HCT116 (cell line): ENCODE measurements around the gene AMOTL1. TPM values are rescaled to one million over a fixed set of nuclear protein-coding genes. Genes with fewer than 3 reads are reported as not detected.

Experiments
- ATAC-seq: fragments of 200-7000 bp; cut with Tn5 transposase; 2 replicates; pipeline ENCODE4 v1.9.1; 2020; ENCODE audit warnings: mild to moderate bottlenecking, moderate library complexity
- BruUV-seq: library from RNA; stranded (reverse); fragments of 400-500 nt; replicated peaks from 2 replicates; lab custom pipeline; 2021; lab: Mats Ljungman, UMichigan
- CTCF ChIA-PET: fragments of 300-600 bp; sonication (Branson Sonifier 250); formaldehyde crosslinking; loops from one replicate; lab custom pipeline; 2021; ENCODE audit warnings: antibody characterized with exemption; lab: Charles Lee
- POLR2A ChIA-PET: fragments of 300-600, 350-600 bp; sonication (Branson Sonifier 250); formaldehyde crosslinking; loops from one replicate; lab custom pipeline; 2021; ENCODE audit warnings: antibody characterized with exemption; lab: Charles Lee
- RAD21 ChIA-PET, 2 experiments: fragments of 300-600 bp; sonication (Branson Sonifier 250); formaldehyde crosslinking; loops; one replicate each; lab custom pipeline; 2023; ENCODE audit warnings: low total read pairs in 2 of 2; ENCODE audit not compliant: uncharacterized antibody in 2 of 2, unreplicated experiment in 2 of 2, low non-redundant PET in 1 of 2; lab: Charles Lee
- DNase-seq: peaks from one replicate; pipeline ENCODE4 v3.0.0-alpha.2; 2010; ENCODE audit warnings: low read depth, low spot score
- H2AFZ ChIP-seq: fragments of 200-600 bp; shearing (Covaris generic), sonication (generic); 2 replicates; pipeline ENCODE4 v1.6.1; 2017; ENCODE audit warnings: low read depth, mixed run types, mixed read lengths, antibody characterized with exemption, low read length; ENCODE audit not compliant: poor library complexity, severe bottlenecking
- H3K27ac ChIP-seq: 2 replicates; pipeline ENCODE4 v1.5.1; 2012; ENCODE audit warnings: low read depth, low read length
- H3K27me3 ChIP-seq: fragments of 200-600 bp; sonication (generic); 2 replicates; pipeline ENCODE4 v1.6.1; 2016; ENCODE audit warnings: mixed run types, low read length, mixed read lengths; ENCODE audit not compliant: insufficient read depth
- H3K36me3 ChIP-seq, 2 experiments: fragments of 200-500 bp in 1 of 2; fragments of 200-600 bp in 1 of 2; sonication (Bioruptor generic) in 1 of 2; sonication (generic) in 1 of 2; 2 replicates each; pipeline versions ENCODE4 v1.5.1 to v1.6.1; 2014 to 2016; ENCODE audit warnings: low read length in 2 of 2, inconsistent platforms in 1 of 2, mixed read lengths in 1 of 2, mixed run types in 1 of 2; ENCODE audit not compliant: insufficient read depth in 2 of 2, control insufficient read depth in 1 of 2
- H3K4me1 ChIP-seq, 2 experiments: fragments of 200-600 bp in 1 of 2; sonication (generic) in 1 of 2; 2 replicates each; pipeline versions ENCODE4 v1.5.1 to v1.6.1; 2012 to 2017; ENCODE audit warnings: low read length in 2 of 2, inconsistent platforms in 1 of 2, mild to moderate bottlenecking in 1 of 2, mixed read lengths in 1 of 2, mixed run types in 1 of 2, moderate library complexity in 1 of 2; ENCODE audit not compliant: insufficient read depth in 2 of 2, control insufficient read depth in 1 of 2
- H3K4me2 ChIP-seq: fragments of 200-600 bp; sonication (generic); 2 replicates; pipeline ENCODE4 v1.6.1; 2017; ENCODE audit warnings: mixed run types, low read length, mixed read lengths
- H3K4me3 ChIP-seq, 2 experiments: fragments of 200-600 bp in 1 of 2; sonication (generic) in 1 of 2; replicated peaks in 1 of 2; 2 replicates each; pipeline ENCODE4 v1.5.1; 2011 to 2016; ENCODE audit warnings: low read length in 2 of 2, control low read depth in 1 of 2, low read depth in 1 of 2, mild to moderate bottlenecking in 1 of 2, mixed read lengths in 1 of 2, mixed run types in 1 of 2
- H3K79me2 ChIP-seq: fragments of 200-600 bp; sonication (generic); 2 replicates; pipeline ENCODE4 v1.6.1; 2017; ENCODE audit warnings: mild to moderate bottlenecking, mixed run types, low read length, moderate library complexity, mixed read lengths; ENCODE audit not compliant: insufficient read depth
- H3K9ac ChIP-seq: fragments of 200-600 bp; sonication (generic); 2 replicates; pipeline ENCODE4 v1.6.1; 2016; ENCODE audit warnings: low read length, mixed read lengths
- H3K9me2 ChIP-seq: fragments of 200-600 bp; sonication (generic), shearing (Covaris generic); 2 replicates; pipeline ENCODE4 v1.6.1; 2017; ENCODE audit warnings: mixed run types, mild to moderate bottlenecking, moderate library complexity; ENCODE audit not compliant: insufficient read depth
- H3K9me3 ChIP-seq, 2 experiments: fragments of 200-500 bp in 1 of 2; fragments of 200-600 bp in 1 of 2; sonication (Bioruptor generic) in 1 of 2; sonication (generic) in 1 of 2; 2 replicates each; pipeline ENCODE4 v1.6.1; 2014 to 2017; ENCODE audit warnings: low read length in 2 of 2, mixed read lengths in 2 of 2, inconsistent platforms in 1 of 2, low read depth in 1 of 2, mild to moderate bottlenecking in 1 of 2, mixed run types in 1 of 2, moderate library complexity in 1 of 2; ENCODE audit not compliant: control insufficient read depth in 1 of 2, insufficient read depth in 1 of 2
- H4K20me1 ChIP-seq: fragments of 200-600 bp; sonication (generic), shearing (Covaris generic); 2 replicates; pipeline ENCODE4 v1.6.1; 2017; ENCODE audit warnings: mixed run types, mild to moderate bottlenecking, moderate library complexity; ENCODE audit not compliant: insufficient read depth
- CBX3 ChIP-seq: IDR thresholded peaks from 2 replicates; pipeline ENCODE4 v1.6.1; 2012; ENCODE audit warnings: low read depth
- CEBPB ChIP-seq: IDR thresholded peaks from 2 replicates; pipeline ENCODE4 v1.6.1; 2012; ENCODE audit warnings: low read depth
- EGR1 ChIP-seq: IDR thresholded peaks from 2 replicates; pipeline ENCODE4 v1.6.1; 2012; ENCODE audit warnings: low read depth
- ELF1 ChIP-seq: IDR thresholded peaks from 2 replicates; pipeline ENCODE4 v1.6.1; 2012; ENCODE audit warnings: low read depth, borderline replicate concordance
- EZH2 ChIP-seq: fragments of 200-600 bp; sonication (generic); IDR thresholded peaks from 2 replicates; pipeline ENCODE4 v1.6.1; 2017; ENCODE audit warnings: antibody characterized with exemption, mixed run types
- JUND ChIP-seq: IDR thresholded peaks from 2 replicates; pipeline ENCODE4 v1.6.1; 2012
- MAX ChIP-seq: IDR thresholded peaks from 2 replicates; pipeline ENCODE4 v1.6.1; 2012
- POLR2A ChIP-seq: IDR thresholded peaks from 2 replicates; pipeline ENCODE4 v1.7.0; 2011; ENCODE audit warnings: borderline replicate concordance; ENCODE audit not compliant: insufficient read depth, insufficient read length; ENCODE audit errors: extremely low read depth
- POLR2AphosphoS5 ChIP-seq: IDR thresholded peaks from 2 replicates; pipeline ENCODE4 v1.6.1; 2011; ENCODE audit warnings: mild to moderate bottlenecking, low read depth, low read length, moderate library complexity
- RAD21 ChIP-seq: IDR thresholded peaks from 2 replicates; pipeline ENCODE4 v1.6.1; 2012; ENCODE audit warnings: low read depth, mild to moderate bottlenecking
- SIN3A ChIP-seq: IDR thresholded peaks from 2 replicates; pipeline ENCODE4 v1.6.1; 2012; ENCODE audit warnings: low read depth
- SRF ChIP-seq: IDR thresholded peaks from 2 replicates; pipeline ENCODE4 v1.6.1; 2012; ENCODE audit warnings: low read depth
- YY1 ChIP-seq: IDR thresholded peaks from 2 replicates; pipeline ENCODE4 v1.6.1; 2011; ENCODE audit warnings: low read length, low read depth, moderate library complexity, mild to moderate bottlenecking; ENCODE audit not compliant: insufficient replicate concordance; ENCODE audit errors: extremely low read depth
- intact Hi-C: fragments of 100-400 bp; cut with micrococcal nuclease; formaldehyde crosslinking; loops from 2 replicates; pipeline ENCODE4 v1.10.0; 2022
- total RNA-seq: library from RNA; stranded (reverse); gene quantifications from one replicate; pipeline ENCODE4 v1.2.1, GENCODE V29; 2021; ENCODE audit not compliant: unreplicated experiment
- TF ChIP-seq, protein P1 (sequence below): IDR thresholded peaks from 2 replicates; pipeline ENCODE4 v1.6.1; 2012; ENCODE audit warnings: low read depth

Gene AMOTL1
- total RNA-seq, 1 experiment from 2014 or later: 27.6 TPM

DNA sequence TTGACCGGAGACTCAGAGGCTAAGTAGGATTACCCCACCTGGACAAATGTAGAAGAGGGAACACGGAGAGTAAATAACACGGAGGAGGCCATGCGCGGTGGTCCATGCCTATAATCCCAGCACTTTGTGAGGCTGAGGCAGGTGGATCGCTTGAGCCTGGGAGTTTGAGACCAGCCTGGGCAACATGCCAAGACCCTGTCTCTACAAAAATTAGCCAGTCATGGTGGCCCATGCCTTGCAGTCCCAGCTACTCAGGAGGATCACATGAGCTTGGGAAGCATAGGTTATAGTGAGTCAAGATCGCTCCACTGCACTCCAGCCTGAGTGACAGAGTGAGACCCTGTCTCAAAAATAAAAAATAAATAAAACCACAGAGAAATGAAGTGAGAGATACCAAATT lies 53.9 kb downstream of the AMOTL1 start:
- H2AFZ ChIP-seq: no peak overlapping the region
- H3K4me1 ChIP-seq: no peaks in the 10 kb centered on the region
- no peak overlapping the region for H3K4me3 ChIP-seq
- H3K27me3 ChIP-seq: no peaks in the 10 kb centered on the region
- no peaks in the 10 kb centered on the region for H3K79me2 ChIP-seq
- RAD21 ChIA-PET: no interaction called here
- TF ChIP-seq CBX3 (no peak), MAX (no peak), CEBPB (no peak), ELF1 (no peak), RAD21 (no peak), POLR2AphosphoS5 (no peak), SIN3A (no peak), EGR1 (no peak), EZH2 (no peak), POLR2A (no peak), SRF (no peak), JUND (no peak), YY1 (no peak)
- TF ChIP-seq, protein P1, sequence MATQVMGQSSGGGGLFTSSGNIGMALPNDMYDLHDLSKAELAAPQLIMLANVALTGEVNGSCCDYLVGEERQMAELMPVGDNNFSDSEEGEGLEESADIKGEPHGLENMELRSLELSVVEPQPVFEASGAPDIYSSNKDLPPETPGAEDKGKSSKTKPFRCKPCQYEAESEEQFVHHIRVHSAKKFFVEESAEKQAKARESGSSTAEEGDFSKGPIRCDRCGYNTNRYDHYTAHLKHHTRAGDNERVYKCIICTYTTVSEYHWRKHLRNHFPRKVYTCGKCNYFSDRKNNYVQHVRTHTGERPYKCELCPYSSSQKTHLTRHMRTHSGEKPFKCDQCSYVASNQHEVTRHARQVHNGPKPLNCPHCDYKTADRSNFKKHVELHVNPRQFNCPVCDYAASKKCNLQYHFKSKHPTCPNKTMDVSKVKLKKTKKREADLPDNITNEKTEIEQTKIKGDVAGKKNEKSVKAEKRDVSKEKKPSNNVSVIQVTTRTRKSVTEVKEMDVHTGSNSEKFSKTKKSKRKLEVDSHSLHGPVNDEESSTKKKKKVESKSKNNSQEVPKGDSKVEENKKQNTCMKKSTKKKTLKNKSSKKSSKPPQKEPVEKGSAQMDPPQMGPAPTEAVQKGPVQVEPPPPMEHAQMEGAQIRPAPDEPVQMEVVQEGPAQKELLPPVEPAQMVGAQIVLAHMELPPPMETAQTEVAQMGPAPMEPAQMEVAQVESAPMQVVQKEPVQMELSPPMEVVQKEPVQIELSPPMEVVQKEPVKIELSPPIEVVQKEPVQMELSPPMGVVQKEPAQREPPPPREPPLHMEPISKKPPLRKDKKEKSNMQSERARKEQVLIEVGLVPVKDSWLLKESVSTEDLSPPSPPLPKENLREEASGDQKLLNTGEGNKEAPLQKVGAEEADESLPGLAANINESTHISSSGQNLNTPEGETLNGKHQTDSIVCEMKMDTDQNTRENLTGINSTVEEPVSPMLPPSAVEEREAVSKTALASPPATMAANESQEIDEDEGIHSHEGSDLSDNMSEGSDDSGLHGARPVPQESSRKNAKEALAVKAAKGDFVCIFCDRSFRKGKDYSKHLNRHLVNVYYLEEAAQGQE: no peak
- H3K4me2 ChIP-seq: no peak overlapping the region
- CTCF ChIA-PET: no interaction called here
- BruUV-seq: no TSS peak
- intact Hi-C loops: no loop called here
- H3K27ac ChIP-seq: no peak overlapping the region
- no peak overlapping the region for H3K9ac ChIP-seq
- no peaks in the 10 kb centered on the region for H3K9me2 ChIP-seq
- POLR2A ChIA-PET: no interaction called here
- ATAC-seq: no peak
- no peak for DNase-seq
- H4K20me1 ChIP-seq: no peaks in the 10 kb centered on the region
- no peaks in the 10 kb centered on the region; a peak in 1 of 4 replicates for H3K9me3 ChIP-seq
- H3K36me3 ChIP-seq: 0 out of 4 replicates have a peak, but pooled peaks cover 0 to 2% of the 10 kb centered on the region in 2 experiments
